ENCODE data around the gene TMEM120B. TPM values are rescaled to one million over a fixed set of nuclear protein-coding genes. Genes with fewer than 3 reads are reported as not detected.

The TMEM120B gene
- total RNA-seq, 2 donors from 2014 or later: 7.3 to 8.8 TPM

DNA sequence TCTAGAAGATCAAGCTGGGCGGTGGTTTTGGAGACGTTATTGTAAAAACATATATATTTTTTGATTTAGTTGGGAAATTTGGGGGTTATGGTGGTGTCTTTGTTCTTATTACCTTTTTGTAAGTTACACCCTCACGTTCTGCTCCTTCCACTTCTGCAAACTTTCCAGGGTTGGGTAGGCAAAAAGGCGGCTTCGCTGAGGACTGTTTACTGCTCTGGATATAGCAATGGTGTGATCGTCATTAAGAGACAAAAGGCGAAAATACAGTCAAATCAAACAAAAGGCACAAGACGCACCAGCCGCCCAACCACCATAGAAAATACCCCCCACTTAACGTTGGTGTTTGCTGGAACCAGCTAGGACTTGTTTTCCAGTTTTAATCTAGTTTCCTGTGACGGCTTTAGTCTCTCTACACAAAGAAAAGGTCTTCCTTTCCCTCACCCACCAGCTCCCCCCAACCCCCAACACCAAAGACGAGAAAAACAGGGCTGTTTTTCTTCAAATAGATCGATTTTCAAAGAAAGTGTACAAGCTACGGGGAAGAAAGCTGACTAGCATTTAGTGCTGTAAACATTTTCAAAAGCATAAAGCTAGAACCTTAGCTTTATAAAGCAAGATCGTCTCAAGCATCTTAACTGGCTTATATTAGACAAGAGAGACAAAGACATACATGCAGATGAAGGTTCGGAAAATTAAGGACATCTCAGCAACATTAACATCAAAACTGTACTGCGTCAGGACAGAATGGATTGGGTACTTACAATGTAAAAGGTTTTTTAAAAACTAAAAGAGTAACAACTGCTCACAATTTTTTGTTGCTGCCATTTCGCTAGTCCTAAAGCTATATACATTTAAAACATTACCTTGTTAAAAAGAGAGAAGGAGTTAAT, 89.3 kb downstream of the TMEM120B start:
- no peak for ATAC-seq (ENCODE audit: insufficient number of reproducible peaks, low FRiP score, low read depth)
- Histone ChIP-seq H3K27me3 (replicated peaks; ENCODE audit: insufficient read depth) (no peaks in the 10 kb centered on the region), H3K36me3 (no peaks in the 10 kb centered on the region), H3K4me1 (ENCODE audit: control insufficient read depth in 1 of 2, low read depth in 2 of 2) (peaks cover 29 to 34% of the 10 kb centered on the region in 2 donors), H3K4me3 (peak overlapping the region; percentile 95), H3K9me3 (no peaks in the 10 kb centered on the region), H3K27ac (peak overlapping the region; percentile 97 to 100)
- TF ChIP-seq, protein P1, sequence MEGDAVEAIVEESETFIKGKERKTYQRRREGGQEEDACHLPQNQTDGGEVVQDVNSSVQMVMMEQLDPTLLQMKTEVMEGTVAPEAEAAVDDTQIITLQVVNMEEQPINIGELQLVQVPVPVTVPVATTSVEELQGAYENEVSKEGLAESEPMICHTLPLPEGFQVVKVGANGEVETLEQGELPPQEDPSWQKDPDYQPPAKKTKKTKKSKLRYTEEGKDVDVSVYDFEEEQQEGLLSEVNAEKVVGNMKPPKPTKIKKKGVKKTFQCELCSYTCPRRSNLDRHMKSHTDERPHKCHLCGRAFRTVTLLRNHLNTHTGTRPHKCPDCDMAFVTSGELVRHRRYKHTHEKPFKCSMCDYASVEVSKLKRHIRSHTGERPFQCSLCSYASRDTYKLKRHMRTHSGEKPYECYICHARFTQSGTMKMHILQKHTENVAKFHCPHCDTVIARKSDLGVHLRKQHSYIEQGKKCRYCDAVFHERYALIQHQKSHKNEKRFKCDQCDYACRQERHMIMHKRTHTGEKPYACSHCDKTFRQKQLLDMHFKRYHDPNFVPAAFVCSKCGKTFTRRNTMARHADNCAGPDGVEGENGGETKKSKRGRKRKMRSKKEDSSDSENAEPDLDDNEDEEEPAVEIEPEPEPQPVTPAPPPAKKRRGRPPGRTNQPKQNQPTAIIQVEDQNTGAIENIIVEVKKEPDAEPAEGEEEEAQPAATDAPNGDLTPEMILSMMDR (IDR thresholded peaks at IDR 0.05): no peak
- no peak for DNase-seq (ENCODE audit: low spot score)

- no peaks in the 10 kb centered on the region for H3K9me3 ChIP-seq
- H3K36me3 ChIP-seq: no peaks in the 10 kb centered on the region
- ATAC-seq (ENCODE audit: insufficient number of reproducible peaks, low FRiP score, low read depth): no peak
- peaks cover 33 to 37% of the 10 kb centered on the region in 2 donors for H3K4me1 ChIP-seq (ENCODE audit: control insufficient read depth in 1 of 2, low read depth in 2 of 2)
- DNase-seq (ENCODE audit: low spot score): no peak
- no peaks in the 10 kb centered on the region for H3K27me3 ChIP-seq (replicated peaks; ENCODE audit: insufficient read depth)
- peak overlapping the region; percentile 95 for H3K4me3 ChIP-seq
- H3K27ac ChIP-seq: peak overlapping the region; percentile 97 to 100
- TF ChIP-seq, protein P1 (IDR thresholded peaks at IDR 0.05): no peak
Observed at GRCh38 chr12:121802485-121802842, 89.9 kb downstream of the TMEM120B start.

- Histone ChIP-seq H3K4me3 (peak overlapping the region; percentile 95), H3K36me3 (peaks cover 3% of the 10 kb centered on the region), H3K27ac (peak overlapping the region; percentile 97 to 100), H3K4me1 (ENCODE audit: control insufficient read depth in 1 of 2, low read depth in 2 of 2) (peaks cover 30 to 37% of the 10 kb centered on the region in 2 donors), H3K27me3 (replicated peaks; ENCODE audit: insufficient read depth) (no peaks in the 10 kb centered on the region), H3K9me3 (no peaks in the 10 kb centered on the region)
- ATAC-seq (ENCODE audit: insufficient number of reproducible peaks, low FRiP score, low read depth) (peak; percentile 39), DNase-seq (ENCODE audit: low spot score) (peak; percentile 59)
- TF ChIP-seq, protein P1 (IDR thresholded peaks at IDR 0.05): no peak
Observed at GRCh38 chr12:121802843-121803698, 90.5 kb downstream of the TMEM120B start.

- H3K4me1 ChIP-seq (ENCODE audit: control insufficient read depth in 1 of 2, low read depth in 2 of 2): peaks cover 21 to 30% of the 10 kb centered on the region in 2 donors
Observed at GRCh38 chr12:121803861-121804416, 91.4 kb downstream of the TMEM120B start, which contains the start of gene SETD1B. Gene SETD1B, plus strand, starts transcription at chr12:121804009. Its CDS starts 729 bp downstream, at chr12:121804738.

More at GRCh38 chr12:121803861-121804416, 91.4 kb downstream of the TMEM120B start, which contains the start of gene SETD1B:
- Histone ChIP-seq H3K27ac (peak within 1 kb of the TSS; percentile 97 to 100), H3K27me3 (replicated peaks; ENCODE audit: insufficient read depth) (no peaks in the 10 kb centered on the region), H3K9me3 (no peaks in the 10 kb centered on the region), H3K36me3 (peaks cover 12% of the 10 kb centered on the region), H3K4me3 (peak within 1 kb of the TSS; percentile 95)
- TF ChIP-seq, protein P1 (IDR thresholded peaks at IDR 0.05): no peak
- DNase-seq (ENCODE audit: low spot score) (no peak), ATAC-seq (ENCODE audit: insufficient number of reproducible peaks, low FRiP score, low read depth) (no peak)

Measured in thoracic aorta (tissue), 2 donors.